ENCODE results near the gene SLC16A6.

DNA sequence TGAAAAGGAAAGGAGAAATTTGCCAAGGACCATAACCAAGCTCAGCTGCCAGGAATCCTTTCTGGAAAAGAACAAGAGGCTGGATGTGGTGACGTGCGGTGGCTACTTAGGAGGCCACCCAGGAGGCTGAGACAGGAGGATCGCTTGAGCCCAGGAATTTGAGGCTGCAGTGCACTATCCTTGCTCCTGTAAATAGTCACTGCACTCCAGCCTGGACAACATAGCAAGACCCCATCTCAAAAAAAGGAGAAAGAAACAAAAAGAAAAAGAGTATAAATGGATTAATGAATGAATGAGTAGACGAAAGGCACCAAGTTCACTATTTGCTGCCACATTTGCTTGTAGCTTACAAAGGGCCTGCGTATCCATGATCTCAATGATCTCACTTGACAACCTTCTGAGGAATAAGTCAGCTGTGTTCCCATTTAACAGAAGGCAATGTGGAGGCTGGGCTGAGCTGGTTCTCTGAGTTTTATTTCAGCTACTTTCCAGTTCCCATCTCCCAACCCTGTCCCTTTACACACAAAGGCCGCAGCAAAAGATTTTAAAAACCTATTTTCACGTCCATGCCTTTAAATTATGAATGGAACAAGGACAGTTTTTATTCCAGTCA, 30.1 kb upstream of the SLC16A6 start:
- TF ChIP-seq, protein P1, sequence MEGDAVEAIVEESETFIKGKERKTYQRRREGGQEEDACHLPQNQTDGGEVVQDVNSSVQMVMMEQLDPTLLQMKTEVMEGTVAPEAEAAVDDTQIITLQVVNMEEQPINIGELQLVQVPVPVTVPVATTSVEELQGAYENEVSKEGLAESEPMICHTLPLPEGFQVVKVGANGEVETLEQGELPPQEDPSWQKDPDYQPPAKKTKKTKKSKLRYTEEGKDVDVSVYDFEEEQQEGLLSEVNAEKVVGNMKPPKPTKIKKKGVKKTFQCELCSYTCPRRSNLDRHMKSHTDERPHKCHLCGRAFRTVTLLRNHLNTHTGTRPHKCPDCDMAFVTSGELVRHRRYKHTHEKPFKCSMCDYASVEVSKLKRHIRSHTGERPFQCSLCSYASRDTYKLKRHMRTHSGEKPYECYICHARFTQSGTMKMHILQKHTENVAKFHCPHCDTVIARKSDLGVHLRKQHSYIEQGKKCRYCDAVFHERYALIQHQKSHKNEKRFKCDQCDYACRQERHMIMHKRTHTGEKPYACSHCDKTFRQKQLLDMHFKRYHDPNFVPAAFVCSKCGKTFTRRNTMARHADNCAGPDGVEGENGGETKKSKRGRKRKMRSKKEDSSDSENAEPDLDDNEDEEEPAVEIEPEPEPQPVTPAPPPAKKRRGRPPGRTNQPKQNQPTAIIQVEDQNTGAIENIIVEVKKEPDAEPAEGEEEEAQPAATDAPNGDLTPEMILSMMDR (IDR thresholded peaks at IDR 0.05): no peak
- TF ChIP-seq ZFX (IDR thresholded peaks at IDR 0.05; ENCODE audit: borderline replicate concordance): no peak
